Loucy (cell line): ENCODE results near the gene HMGCS1.

ENCODE experiments used
- CTCF ChIP-seq: fragments of 200-600 bp; sonication (generic); conservative IDR thresholded peaks from 2 replicates; pipeline ENCODE4 v1.5.1; 2014; ENCODE audit warnings: mild to moderate bottlenecking, antibody characterized with exemption, low read length
- EZH2phosphoT487 ChIP-seq: fragments of 200-600 bp; IDR thresholded peaks from 2 replicates; pipeline ENCODE4 v1.6.1; 2018; ENCODE audit warnings: antibody characterized with exemption, mild to moderate bottlenecking, moderate library complexity, borderline replicate concordance

DNA sequence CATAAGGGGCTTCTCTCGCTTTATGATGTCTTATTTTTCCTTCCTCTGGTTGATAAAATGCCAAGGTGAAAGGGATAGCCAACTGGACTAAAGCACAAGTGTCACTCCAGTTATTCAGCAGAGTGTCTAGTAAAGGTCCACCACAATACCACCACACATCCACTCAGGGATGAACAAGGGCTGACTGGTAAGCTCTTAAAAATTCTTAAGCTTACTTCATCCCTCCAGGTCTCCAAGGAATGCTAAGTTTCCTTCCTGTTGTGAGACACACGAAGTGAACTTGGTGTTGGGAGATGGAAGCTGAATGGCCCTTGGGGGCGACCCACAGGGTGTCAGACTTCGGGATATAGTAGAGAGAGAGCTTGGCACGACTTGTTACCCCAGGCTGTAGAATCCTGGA lies 3.2 kb upstream of the HMGCS1 start:
- TF ChIP-seq CTCF (no peak), EZH2phosphoT487 (no peak)
